Keratinocyte (primary cell): Measurements from ENCODE around the gene CACNA1C. TPM values are rescaled to one million over a fixed set of nuclear protein-coding genes. Genes with fewer than 3 reads are reported as not detected.
A peak's percentile ranks its signal among the peaks of the same experiment; 100 is the strongest.

Source experiments
- DNase-seq: peaks from one replicate; pipeline ENCODE4 v3.0.0-alpha.2; 2011; ENCODE audit warnings: low read depth, missing footprints, low spot score
- FAIRE-seq: peaks from 2 replicates; lab custom pipeline; 2011; peaks lifted over from hg19 to GRCh38; lab: Jason Lieb, UNC
- H2AFZ ChIP-seq: 2 replicates; pipeline ENCODE4 v1.6.0; 2012; ENCODE audit warnings: low read length, control low read depth, inconsistent platforms; ENCODE audit not compliant: control insufficient read depth
- H3K27ac ChIP-seq: 2 replicates; pipeline ENCODE4 v1.5.1; 2011; ENCODE audit warnings: low read length; ENCODE audit not compliant: control insufficient read depth, insufficient read depth
- H3K27me3 ChIP-seq: 3 replicates; pipeline ENCODE4 v1.6.0; 2011; ENCODE audit warnings: low read length; ENCODE audit not compliant: control insufficient read depth, insufficient read depth; ENCODE audit errors: extremely low read depth
- H3K36me3 ChIP-seq, 2 experiments: 2 replicates in 1 of 2; 3 replicates in 1 of 2; pipeline ENCODE4 v1.5.1; 2011; ENCODE audit warnings: low read length in 2 of 2, mild to moderate bottlenecking in 1 of 2; ENCODE audit not compliant: control insufficient read depth in 2 of 2, insufficient read depth in 2 of 2; ENCODE audit errors: extremely low read depth in 1 of 2
- H3K4me1 ChIP-seq: 3 replicates; pipeline ENCODE4 v1.5.1; 2011; ENCODE audit warnings: low read length; ENCODE audit not compliant: control insufficient read depth, insufficient read depth; ENCODE audit errors: extremely low read depth
- H3K4me2 ChIP-seq: 3 replicates; pipeline ENCODE4 v1.6.0; 2011; ENCODE audit warnings: low read depth, low read length; ENCODE audit not compliant: control insufficient read depth, insufficient read depth; ENCODE audit errors: extremely low read depth
- H3K4me3 ChIP-seq, 3 experiments: fragments of 200-600 bp in 1 of 3; sonication (generic) in 1 of 3; 2 replicates in 2 of 3; 3 replicates in 1 of 3; pipeline ENCODE4 v1.5.1; 2011 to 2016; ENCODE audit warnings: low read length in 3 of 3, mild to moderate bottlenecking in 3 of 3, control low read depth in 2 of 3, inconsistent platforms in 1 of 3, low read depth in 1 of 3, mixed read lengths in 1 of 3, mixed run types in 1 of 3, moderate library complexity in 1 of 3; ENCODE audit not compliant: control insufficient read depth in 2 of 3, insufficient read depth in 2 of 3; ENCODE audit errors: extremely low read depth in 1 of 3
- H3K79me2 ChIP-seq: 2 replicates; pipeline ENCODE4 v1.6.0; 2012; ENCODE audit warnings: low read length; ENCODE audit not compliant: control insufficient read depth, insufficient read depth
- H3K9ac ChIP-seq: 3 replicates; pipeline ENCODE4 v1.6.0; 2011; ENCODE audit warnings: low read length; ENCODE audit not compliant: control insufficient read depth, insufficient read depth; ENCODE audit errors: extremely low read depth
- H3K9me1 ChIP-seq: 3 replicates; pipeline ENCODE4 v1.6.0; 2011; ENCODE audit warnings: low read length; ENCODE audit not compliant: control insufficient read depth, insufficient read depth; ENCODE audit errors: extremely low read depth
- H3K9me3 ChIP-seq: 2 replicates; pipeline ENCODE4 v1.5.1; 2012; ENCODE audit warnings: low read depth, low read length; ENCODE audit not compliant: control insufficient read depth
- H4K20me1 ChIP-seq: 3 replicates; pipeline ENCODE4 v1.6.0; 2011; ENCODE audit warnings: low read length; ENCODE audit not compliant: control insufficient read depth, insufficient read depth; ENCODE audit errors: extremely low read depth
- CTCF ChIP-seq, 3 experiments: IDR thresholded peaks in 1 of 3; conservative IDR thresholded peaks in 1 of 3; optimal IDR thresholded peaks in 1 of 3; 2 replicates in 2 of 3; 3 replicates in 1 of 3; pipeline versions ENCODE3 to v1.5.1; 2011; ENCODE audit warnings: low read length in 3 of 3, mild to moderate bottlenecking in 3 of 3, moderate library complexity in 2 of 3, control low read depth in 1 of 3, inconsistent platforms in 1 of 3; ENCODE audit not compliant: insufficient read depth in 2 of 3; ENCODE audit errors: extremely low read depth in 1 of 3
- EZH2 ChIP-seq: IDR thresholded peaks from one replicate; pipeline ENCODE4 v1.6.1; 2012; ENCODE audit warnings: inconsistent platforms, mild to moderate bottlenecking, low read length, moderate library complexity
- dilution Hi-C: fragments of 300-500 bp; cut with MboI; formaldehyde crosslinking; loops from one replicate; pipeline ENCODE4 v1.7.0; 2020; ENCODE audit warnings: low sequenced_read_pairs; ENCODE audit not compliant: extremely low pct_ligation_motif_present
- polyA plus RNA-seq, 5 experiments: library from polyadenylated mRNA; depleted of rRNA in 3 of 5; stranded (reverse) in 3 of 5; stranded (forward) in 1 of 5; unstranded in 1 of 5; fragments of >200 nt; gene quantifications; 1 replicate in 1 of 5; 2 replicates in 3 of 5; 3 replicates in 1 of 5; pipeline versions ENCODE4 v1.2.1 to v1.2.3, GENCODE V29; 2011 to 2012; ENCODE audit warnings: missing spikeins in 2 of 5, low read depth in 1 of 5, low replicate concordance in 1 of 5

Gene CACNA1C
- polyA plus RNA-seq, 1 donor (not counting 4 experiments of a cell fraction or from before 2014, with no cell fraction given): not detected

DNA sequence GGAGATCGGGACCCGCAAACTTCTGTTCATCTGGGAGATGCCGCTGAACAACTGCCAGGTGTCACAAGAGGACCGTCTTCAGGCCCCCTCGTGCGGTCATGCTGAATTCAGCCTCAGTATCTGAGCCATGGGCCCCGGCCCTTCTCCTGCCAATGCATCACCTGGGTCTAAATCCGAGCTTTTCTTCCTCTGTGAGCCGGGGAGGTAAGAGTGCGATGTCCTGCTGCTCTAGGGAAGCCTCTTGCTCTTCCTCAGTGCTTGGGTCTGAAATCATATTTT, 586.2 kb downstream of the CACNA1C start:
- H4K20me1 ChIP-seq: no peaks in the 10 kb centered on the region
- peaks cover 10% of the 10 kb centered on the region for H3K27me3 ChIP-seq
- no peak overlapping the region for H2AFZ ChIP-seq
- peaks cover 4% of the 10 kb centered on the region for H3K4me1 ChIP-seq
- DNase-seq (no peak), FAIRE-seq (no peak)
- H3K27ac ChIP-seq: no peak overlapping the region
- dilution Hi-C loops: no loop called here
- no peak overlapping the region for H3K9ac ChIP-seq
- H3K4me3 ChIP-seq: no peak overlapping the region
- H3K9me3 ChIP-seq: no peaks in the 10 kb centered on the region
- H3K36me3 ChIP-seq: no peaks in the 10 kb centered on the region
- H3K4me2 ChIP-seq: no peak overlapping the region
- H3K9me1 ChIP-seq: no peaks in the 10 kb centered on the region
- TF ChIP-seq CTCF (optimal IDR thresholded peaks at IDR 0.05 in 1 of 3, IDR thresholded peaks at IDR 0.05 in 1 of 3, conservative IDR thresholded peaks at IDR 0.05 in 1 of 3; ENCODE audit: extremely low read depth in 1 of 3, insufficient read depth in 2 of 3, low read length in 3 of 3) (no peak), EZH2 (no peak)
- H3K79me2 ChIP-seq: no peaks in the 10 kb centered on the region

GRCh38 chr12:2640281-2640680, 587.5 kb downstream of the CACNA1C start:
- TF ChIP-seq CTCF (optimal IDR thresholded peaks at IDR 0.05 in 1 of 3, IDR thresholded peaks at IDR 0.05 in 1 of 3, conservative IDR thresholded peaks at IDR 0.05 in 1 of 3; ENCODE audit: extremely low read depth in 1 of 3, insufficient read depth in 2 of 3, low read length in 3 of 3) (peak in 2 of 3 experiments; percentile 38 to 40), EZH2 (no peak)
- H3K27ac ChIP-seq: no peak overlapping the region
- no peak overlapping the region for H3K9ac ChIP-seq
- H2AFZ ChIP-seq: no peak overlapping the region
- H4K20me1 ChIP-seq: no peaks in the 10 kb centered on the region
- peaks cover 4% of the 10 kb centered on the region for H3K4me1 ChIP-seq
- no peak for FAIRE-seq
- H3K4me2 ChIP-seq: no peak overlapping the region
- no peaks in the 10 kb centered on the region for H3K79me2 ChIP-seq
- H3K36me3 ChIP-seq: no peaks in the 10 kb centered on the region
- H3K4me3 ChIP-seq: no peak overlapping the region
- H3K9me3 ChIP-seq: no peaks in the 10 kb centered on the region
- no peaks in the 10 kb centered on the region for H3K9me1 ChIP-seq
- peaks cover 7% of the 10 kb centered on the region for H3K27me3 ChIP-seq
- no peak for DNase-seq
- dilution Hi-C loops: no loop called here
